Measurements from ENCODE around the gene ZCCHC17. TPM values are rescaled to one million over a fixed set of nuclear protein-coding genes. Genes with fewer than 3 reads are reported as not detected.

Gene ZCCHC17
- total and polyA plus RNA-seq, 2 donors (not counting 3 experiments of a cell fraction or from before 2014, with no cell fraction given), result 32.0 to 41.4 TPM

DNA sequence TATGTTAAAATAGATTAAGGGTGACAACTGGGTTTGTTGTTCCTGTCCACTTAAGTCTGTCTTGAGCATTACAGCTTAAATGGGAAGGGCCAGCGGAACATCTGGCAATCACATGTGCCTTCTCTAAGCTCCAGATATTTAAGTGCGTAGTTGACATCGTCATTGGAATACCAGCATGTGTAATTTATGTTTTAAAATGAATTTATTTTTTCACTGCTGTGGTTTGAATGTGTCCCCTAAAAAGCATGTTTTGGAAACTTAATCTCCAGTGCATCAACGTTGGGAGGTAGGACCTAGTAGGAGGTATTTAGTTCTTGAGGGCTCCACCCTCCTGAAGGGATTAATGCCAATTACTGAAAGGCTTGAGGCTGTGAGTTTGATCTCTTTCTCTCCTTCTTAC is 13.4 kb downstream of the ZCCHC17 start:
- Histone ChIP-seq H3K9me1 (replicated peaks; ENCODE audit: control insufficient read depth, extremely low read depth, insufficient read depth, low read length) (no peaks in the 10 kb centered on the region), H3K27me3 (ENCODE audit: control insufficient read depth in 2 of 2, insufficient read depth in 2 of 2, low read length in 2 of 2) (no peaks in the 10 kb centered on the region), H3K4me2 (ENCODE audit: insufficient read depth, low read length) (no peak overlapping the region), H3K27ac (ENCODE audit: insufficient read depth, low read depth, low read length) (no peak overlapping the region), H4K20me1 (replicated peaks; ENCODE audit: control insufficient read depth, extremely low read depth, insufficient read depth, low read length) (no peaks in the 10 kb centered on the region), H3K79me2 (ENCODE audit: control insufficient read depth, insufficient read depth, low read length) (peaks cover 13% of the 10 kb centered on the region), H2AFZ (ENCODE audit: low read depth, low read length) (no peak overlapping the region), H3K4me1 (ENCODE audit: control insufficient read depth, extremely low read depth, insufficient read depth, low read length) (peaks cover 4% of the 10 kb centered on the region), H3K9me3 (replicated peaks; ENCODE audit: control insufficient read depth, insufficient read depth, low read length) (no peaks in the 10 kb centered on the region), H3K9ac (replicated peaks; ENCODE audit: extremely low read depth, insufficient read depth, low read length) (no peak overlapping the region), H3K4me3 (replicated peaks in 1 of 3; ENCODE audit: insufficient read depth in 1 of 3, low read depth in 1 of 3, low read length in 3 of 3) (no peak overlapping the region), H3K36me3 (ENCODE audit: control insufficient read depth in 2 of 2, extremely low read depth in 1 of 2, insufficient read depth in 2 of 2, low read length in 2 of 2) (peaks cover 5 to 9% of the 10 kb centered on the region in 2 experiments)
- TF ChIP-seq, protein P1, sequence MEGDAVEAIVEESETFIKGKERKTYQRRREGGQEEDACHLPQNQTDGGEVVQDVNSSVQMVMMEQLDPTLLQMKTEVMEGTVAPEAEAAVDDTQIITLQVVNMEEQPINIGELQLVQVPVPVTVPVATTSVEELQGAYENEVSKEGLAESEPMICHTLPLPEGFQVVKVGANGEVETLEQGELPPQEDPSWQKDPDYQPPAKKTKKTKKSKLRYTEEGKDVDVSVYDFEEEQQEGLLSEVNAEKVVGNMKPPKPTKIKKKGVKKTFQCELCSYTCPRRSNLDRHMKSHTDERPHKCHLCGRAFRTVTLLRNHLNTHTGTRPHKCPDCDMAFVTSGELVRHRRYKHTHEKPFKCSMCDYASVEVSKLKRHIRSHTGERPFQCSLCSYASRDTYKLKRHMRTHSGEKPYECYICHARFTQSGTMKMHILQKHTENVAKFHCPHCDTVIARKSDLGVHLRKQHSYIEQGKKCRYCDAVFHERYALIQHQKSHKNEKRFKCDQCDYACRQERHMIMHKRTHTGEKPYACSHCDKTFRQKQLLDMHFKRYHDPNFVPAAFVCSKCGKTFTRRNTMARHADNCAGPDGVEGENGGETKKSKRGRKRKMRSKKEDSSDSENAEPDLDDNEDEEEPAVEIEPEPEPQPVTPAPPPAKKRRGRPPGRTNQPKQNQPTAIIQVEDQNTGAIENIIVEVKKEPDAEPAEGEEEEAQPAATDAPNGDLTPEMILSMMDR (IDR thresholded peaks at IDR 0.05; ENCODE audit: extremely low read depth in 1 of 2, insufficient read depth in 1 of 2, low read depth in 1 of 2, low read length in 2 of 2), result no peak
- TF ChIP-seq POLR2A (IDR thresholded peaks at IDR 0.05; ENCODE audit: low read depth, low read length) (no peak), EZH2 (IDR thresholded peaks at IDR 0.05; ENCODE audit: borderline replicate concordance, low read depth, low read length, severe bottlenecking) (no peak), MYC (IDR thresholded peaks at IDR 0.05; ENCODE audit: low read depth, low read length) (no peak), JUN (IDR thresholded peaks at IDR 0.05; ENCODE audit: borderline replicate concordance, insufficient read depth, insufficient read length, low read depth) (no peak), GATA2 (IDR thresholded peaks at IDR 0.05; ENCODE audit: insufficient read depth, insufficient read length, low read depth, low read length) (no peak), FOS (IDR thresholded peaks at IDR 0.05; ENCODE audit: borderline replicate concordance, insufficient read depth, low read length) (no peak), POLR2AphosphoS5 (IDR thresholded peaks at IDR 0.05; ENCODE audit: insufficient read depth, low read depth, low read length) (no peak)
- TF ChIP-seq, protein P2, sequence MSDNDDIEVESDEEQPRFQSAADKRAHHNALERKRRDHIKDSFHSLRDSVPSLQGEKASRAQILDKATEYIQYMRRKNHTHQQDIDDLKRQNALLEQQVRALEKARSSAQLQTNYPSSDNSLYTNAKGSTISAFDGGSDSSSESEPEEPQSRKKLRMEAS (IDR thresholded peaks at IDR 0.05; ENCODE audit: insufficient read depth, insufficient read length), result no peak
- BruUV-seq (replicated peaks), result no TSS peak
- no peak for DNase-seq (ENCODE audit: low read depth, low spot score)
- ChIA-PET CTCF (no interaction called here), POLR2A (no interaction called here)
- intact Hi-C loops (cut with micrococcal nuclease), result no loop called here
- dilution Hi-C loops (cut with MboI; ENCODE audit: extremely low pct_ligation_motif_present, low sequenced_read_pairs), result no loop called here
- FAIRE-seq, result no peak

Data from endothelial cell of umbilical vein (primary cell).